ENCODE data around the gene C20orf202. TPM values are rescaled to one million over a fixed set of nuclear protein-coding genes. Genes with fewer than 3 reads are reported as not detected.

Gene C20orf202
- total and polyA plus RNA-seq, 5 experiments from 2014 or later: 0.68 to 0.85 TPM; not detected in 3

- DNase-seq: no peak
- Mint-ChIP-seq H3K4me1 (peaks cover 9 to 14% (median 13%) of the 10 kb centered on the region in 4 donors), H3K9me3 (no peaks in the 10 kb centered on the region), H3K36me3 (peaks cover 0 to 5% (median 0%) of the 10 kb centered on the region in 3 donors), H3K27ac (no peak overlapping the region), H3K4me3 (peak overlapping the region in 2 of 10 donors; percentile 39 to 76), H3K27me3 (peaks cover 21 to 30% (median 26%) of the 10 kb centered on the region in 5 donors)
- peak; percentile 43 to 48 for ATAC-seq
- POLR2A ChIA-PET: no interaction called here
Observed at GRCh38 chr20:1185316-1185741, 17.9 kb upstream of the C20orf202 start.

- Mint-ChIP-seq H3K9me3 (no peaks in the 10 kb centered on the region), H3K27me3 (peaks cover 21 to 30% (median 26%) of the 10 kb centered on the region in 5 donors), H3K36me3 (peaks cover 0 to 5% (median 0%) of the 10 kb centered on the region in 3 donors), H3K27ac (peak overlapping the region in 1 of 10 donors; percentile 62), H3K4me1 (peaks cover 9 to 14% (median 13%) of the 10 kb centered on the region in 4 donors), H3K4me3 (peak overlapping the region in 9 of 10 donors; percentile 62 to 80 (median 74))
- ATAC-seq (peak; percentile 75), DNase-seq (peak in 8 of 10 donors; percentile 11 to 45 (median 34))
- POLR2A ChIA-PET: no interaction called here
Observed at GRCh38 chr20:1185790-1186334, 17.4 kb upstream of the C20orf202 start.

GRCh38 chr20:1186367-1186991, 16.8 kb upstream of the C20orf202 start:
- POLR2A ChIA-PET: no interaction called here
- Mint-ChIP-seq H3K36me3 (peaks cover 0 to 5% (median 0%) of the 10 kb centered on the region in 3 donors), H3K27ac (no peak overlapping the region), H3K27me3 (peaks cover 21 to 30% (median 26%) of the 10 kb centered on the region in 5 donors), H3K9me3 (no peaks in the 10 kb centered on the region), H3K4me3 (peak overlapping the region in 9 of 10 donors; percentile 41 to 78 (median 73)), H3K4me1 (peaks cover 9 to 14% (median 13%) of the 10 kb centered on the region in 4 donors)
- no peak for DNase-seq
- no peak for ATAC-seq

GRCh38 chr20:1187605-1188171, 15.6 kb upstream of the C20orf202 start:
- POLR2A ChIA-PET: no interaction called here
- no peak for DNase-seq
- Mint-ChIP-seq H3K9me3 (no peaks in the 10 kb centered on the region), H3K4me3 (no peak overlapping the region), H3K27me3 (peaks cover 21 to 29% (median 23%) of the 10 kb centered on the region in 5 donors), H3K27ac (no peak overlapping the region), H3K36me3 (peaks cover 0 to 2% (median 0%) of the 10 kb centered on the region in 3 donors), H3K4me1 (peaks cover 9 to 14% (median 13%) of the 10 kb centered on the region in 4 donors)
- no peak for ATAC-seq

- H3K4me1 Mint-ChIP-seq: peaks cover 9 to 14% (median 13%) of the 10 kb centered on the region in 4 donors
- DNase-seq: no peak
- no peak overlapping the region for H3K27ac Mint-ChIP-seq
- no peaks in the 10 kb centered on the region for H3K9me3 Mint-ChIP-seq
- POLR2A ChIA-PET: no interaction called here
- ATAC-seq: no peak
- H3K36me3 Mint-ChIP-seq: no peaks in the 10 kb centered on the region
- H3K4me3 Mint-ChIP-seq: no peak overlapping the region
- peaks cover 16 to 25% (median 22%) of the 10 kb centered on the region in 5 donors for H3K27me3 Mint-ChIP-seq
Observed at GRCh38 chr20:1188347-1188746, 14.9 kb upstream of the C20orf202 start.

GRCh38 chr20:1189827-1190226, 13.4 kb upstream of the C20orf202 start:
- ATAC-seq: no peak
- Mint-ChIP-seq H3K36me3 (no peaks in the 10 kb centered on the region), H3K27me3 (peaks cover 1 to 11% (median 8%) of the 10 kb centered on the region in 5 donors), H3K4me3 (no peak overlapping the region), H3K4me1 (peaks cover 3 to 6% (median 5%) of the 10 kb centered on the region in 4 donors), H3K9me3 (no peaks in the 10 kb centered on the region), H3K27ac (peak overlapping the region in 1 of 10 donors; percentile 53)
- POLR2A ChIA-PET: no interaction called here
- DNase-seq: no peak

GRCh38 chr20:1190847-1191246, 12.4 kb upstream of the C20orf202 start:
- DNase-seq: no peak
- H3K4me3 Mint-ChIP-seq: no peak overlapping the region
- H3K36me3 Mint-ChIP-seq: no peaks in the 10 kb centered on the region
- H3K27ac Mint-ChIP-seq: no peak overlapping the region
- no peaks in the 10 kb centered on the region for H3K9me3 Mint-ChIP-seq
- H3K4me1 Mint-ChIP-seq: peaks cover 2 to 5% (median 4%) of the 10 kb centered on the region in 4 donors
- peaks cover 0 to 9% (median 7%) of the 10 kb centered on the region in 5 donors for H3K27me3 Mint-ChIP-seq
- no peak for ATAC-seq
- POLR2A ChIA-PET: no interaction called here

- Mint-ChIP-seq H3K36me3 (no peaks in the 10 kb centered on the region), H3K9me3 (no peaks in the 10 kb centered on the region), H3K27me3 (peaks cover 0 to 6% (median 3%) of the 10 kb centered on the region in 5 donors), H3K4me1 (peaks cover 0 to under 1% (median 0%) of the 10 kb centered on the region in 4 donors), H3K27ac (no peak overlapping the region), H3K4me3 (no peak overlapping the region)
- POLR2A ChIA-PET: no interaction called here
- ATAC-seq (no peak), DNase-seq (no peak)
Observed at GRCh38 chr20:1191299-1191698, 12.0 kb upstream of the C20orf202 start.

GRCh38 chr20:1195226-1195625, 8.0 kb upstream of the C20orf202 start:
- no peaks in the 10 kb centered on the region for H3K27me3 Mint-ChIP-seq
- DNase-seq (no peak), ATAC-seq (no peak)
- POLR2A ChIA-PET: no interaction called here
- H3K4me1 Mint-ChIP-seq: peaks cover 3 to 6% (median 5%) of the 10 kb centered on the region in 4 donors
- no peaks in the 10 kb centered on the region for H3K36me3 Mint-ChIP-seq
- H3K4me3 Mint-ChIP-seq: no peak overlapping the region
- no peaks in the 10 kb centered on the region for H3K9me3 Mint-ChIP-seq
- H3K27ac Mint-ChIP-seq: no peak overlapping the region

- Mint-ChIP-seq H3K9me3 (no peaks in the 10 kb centered on the region), H3K4me1 (peaks cover 3 to 7% (median 7%) of the 10 kb centered on the region in 4 donors), H3K36me3 (no peaks in the 10 kb centered on the region), H3K27ac (no peak overlapping the region), H3K4me3 (no peak overlapping the region), H3K27me3 (no peaks in the 10 kb centered on the region)
- no peak for DNase-seq
- POLR2A ChIA-PET: no interaction called here
- no peak for ATAC-seq
Observed at GRCh38 chr20:1196634-1197033, 6.6 kb upstream of the C20orf202 start.

GRCh38 chr20:1197801-1198200, 5.5 kb upstream of the C20orf202 start:
- no peak overlapping the region for H3K4me3 Mint-ChIP-seq
- no peaks in the 10 kb centered on the region for H3K27me3 Mint-ChIP-seq
- POLR2A ChIA-PET: no interaction called here
- ATAC-seq (no peak), DNase-seq (no peak)
- H3K36me3 Mint-ChIP-seq: no peaks in the 10 kb centered on the region
- H3K9me3 Mint-ChIP-seq: no peaks in the 10 kb centered on the region
- peaks cover 3 to 7% (median 7%) of the 10 kb centered on the region in 4 donors for H3K4me1 Mint-ChIP-seq
- no peak overlapping the region for H3K27ac Mint-ChIP-seq

- ATAC-seq: no peak
- Mint-ChIP-seq H3K4me3 (no peak overlapping the region), H3K27me3 (no peaks in the 10 kb centered on the region)
Observed at GRCh38 chr20:1198751-1199150, 4.5 kb upstream of the C20orf202 start.

GRCh38 chr20:1199212-1199873, 3.9 kb upstream of the C20orf202 start:
- POLR2A ChIA-PET: no interaction called here
- Mint-ChIP-seq H3K4me3 (no peak overlapping the region), H3K9me3 (no peaks in the 10 kb centered on the region), H3K4me1 (peaks cover 3 to 7% (median 7%) of the 10 kb centered on the region in 4 donors), H3K27me3 (no peaks in the 10 kb centered on the region), H3K36me3 (no peaks in the 10 kb centered on the region), H3K27ac (peak overlapping the region in 3 of 10 donors; percentile 32 to 56 (median 43))
- no peak for DNase-seq
- ATAC-seq: no peak

More at GRCh38 chr20:1198751-1199150, 4.5 kb upstream of the C20orf202 start:
- peaks cover 3 to 7% (median 7%) of the 10 kb centered on the region in 4 donors for H3K4me1 Mint-ChIP-seq
- POLR2A ChIA-PET: no interaction called here
- DNase-seq: no peak
- no peaks in the 10 kb centered on the region for H3K9me3 Mint-ChIP-seq
- no peaks in the 10 kb centered on the region for H3K36me3 Mint-ChIP-seq
- peak overlapping the region in 1 of 10 donors; percentile 9 for H3K27ac Mint-ChIP-seq
